ENCODE data around the gene B4GALT1. TPM values are rescaled to one million over a fixed set of nuclear protein-coding genes. Genes with fewer than 3 reads are reported as not detected.

Gene B4GALT1
- total RNA-seq, 1 experiment from 2014 or later, result 31.4 TPM

DNA sequence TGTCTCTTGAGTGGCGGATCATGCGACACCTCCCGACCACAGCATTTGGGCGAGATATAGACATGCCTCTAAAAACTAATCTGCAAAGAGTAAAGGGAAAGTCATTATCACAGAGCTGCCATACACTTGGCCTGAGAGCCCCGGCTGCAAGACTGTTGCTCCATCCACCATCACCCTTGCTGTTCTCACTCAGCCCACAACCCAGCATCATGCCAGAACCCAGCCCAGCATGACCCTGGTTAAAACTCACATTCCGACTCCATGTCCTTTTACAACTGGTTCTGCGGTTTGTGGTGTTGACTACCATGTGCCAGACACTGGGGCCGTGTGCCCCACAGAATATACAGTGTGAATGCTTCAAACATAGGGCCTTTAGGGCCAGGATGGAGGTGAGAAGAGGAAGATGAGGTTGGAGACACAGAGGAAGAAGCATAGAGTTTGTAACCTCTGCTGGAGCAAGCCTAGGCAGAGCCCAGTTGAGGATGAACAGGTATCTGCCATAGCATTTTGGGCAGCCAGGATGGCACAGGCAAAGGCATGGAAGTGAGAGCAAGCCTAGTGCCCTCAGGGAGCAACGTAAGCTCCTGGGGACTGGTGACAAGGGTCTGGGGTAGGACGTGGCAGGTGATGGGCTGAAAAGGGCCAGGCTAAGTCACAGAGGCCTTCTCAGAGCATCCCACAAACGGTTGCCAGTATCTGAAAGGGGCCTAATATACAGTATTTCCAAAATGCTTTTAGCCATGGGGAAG lies 53.2 kb downstream of the B4GALT1 start:
- intact Hi-C loops (cut with micrococcal nuclease), result no loop called here
- Histone ChIP-seq H3K36me3 (ENCODE audit: control insufficient read depth in 1 of 2, insufficient read depth in 2 of 2, low read length in 2 of 2) (no peaks in the 10 kb centered on the region), H2AFZ (ENCODE audit: low read depth, low read length, poor library complexity, severe bottlenecking) (no peak overlapping the region), H3K4me1 (ENCODE audit: control insufficient read depth in 1 of 2, insufficient read depth in 2 of 2, low read length in 2 of 2) (peaks cover 11 to 16% of the 10 kb centered on the region in 2 experiments), H3K27me3 (ENCODE audit: insufficient read depth, low read length) (no peaks in the 10 kb centered on the region), H3K9me3 (ENCODE audit: control insufficient read depth in 1 of 2, insufficient read depth in 1 of 2, low read depth in 1 of 2, low read length in 2 of 2) (no peaks in the 10 kb centered on the region), H3K4me2 (ENCODE audit: low read length) (no peak overlapping the region), H3K4me3 (replicated peaks in 1 of 2; ENCODE audit: low read depth in 1 of 2, low read length in 2 of 2) (no peak overlapping the region), H3K27ac (ENCODE audit: low read depth, low read length) (no peak overlapping the region), H3K79me2 (ENCODE audit: insufficient read depth, low read length) (no peaks in the 10 kb centered on the region), H3K9me2 (ENCODE audit: insufficient read depth) (no peaks in the 10 kb centered on the region), H4K20me1 (ENCODE audit: insufficient read depth) (no peaks in the 10 kb centered on the region), H3K9ac (ENCODE audit: low read length) (no peak overlapping the region)
- BruUV-seq (replicated peaks), result no TSS peak
- DNase-seq (ENCODE audit: low read depth, low spot score), result no peak
- ChIA-PET POLR2A (no interaction called here), CTCF (no interaction called here), RAD21 (ENCODE audit: low non-redundant PET in 1 of 2, low total read pairs in 2 of 2, uncharacterized antibody in 2 of 2, unreplicated experiment in 2 of 2) (no interaction called here)
- TF ChIP-seq TCF7L2 (IDR thresholded peaks at IDR 0.05; ENCODE audit: borderline replicate concordance, extremely low read depth, insufficient read depth, insufficient read length) (no peak), CBX3 (IDR thresholded peaks at IDR 0.05; ENCODE audit: low read depth) (no peak), CEBPB (IDR thresholded peaks at IDR 0.05; ENCODE audit: low read depth) (no peak), JUND (IDR thresholded peaks at IDR 0.05) (no peak), SP1 (IDR thresholded peaks at IDR 0.05; ENCODE audit: low read depth) (no peak), EZH2phosphoT487 (IDR thresholded peaks at IDR 0.05; ENCODE audit: borderline replicate concordance) (no peak), RAD21 (IDR thresholded peaks at IDR 0.05; ENCODE audit: low read depth) (no peak)
- TF ChIP-seq, protein P1, sequence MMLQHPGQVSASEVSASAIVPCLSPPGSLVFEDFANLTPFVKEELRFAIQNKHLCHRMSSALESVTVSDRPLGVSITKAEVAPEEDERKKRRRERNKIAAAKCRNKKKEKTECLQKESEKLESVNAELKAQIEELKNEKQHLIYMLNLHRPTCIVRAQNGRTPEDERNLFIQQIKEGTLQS (IDR thresholded peaks at IDR 0.05), result no peak
- no peak for ATAC-seq

DNA sequence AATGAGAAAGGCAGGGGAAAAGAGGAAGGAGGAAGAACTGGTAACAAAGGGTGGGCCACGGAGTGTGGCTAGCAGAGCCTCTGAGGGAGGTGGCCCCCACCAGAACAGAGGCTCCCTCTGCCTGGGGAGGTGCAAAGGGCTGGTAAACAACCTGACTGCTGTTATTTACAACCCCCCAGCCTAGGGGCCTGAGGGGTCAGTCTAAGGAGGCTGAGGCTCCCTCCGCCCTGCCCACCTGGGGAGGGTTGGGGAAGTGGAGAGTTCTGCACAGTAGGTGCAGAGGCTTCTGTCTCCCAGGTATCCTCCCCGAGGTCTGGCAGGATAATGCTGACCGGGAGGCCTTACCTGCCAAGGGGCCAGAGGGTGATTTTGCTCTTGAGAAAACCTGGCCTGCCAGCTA lies 55.0 kb downstream of the B4GALT1 start:
- intact Hi-C loops (cut with micrococcal nuclease), result no loop called here
- RAD21 ChIA-PET (ENCODE audit: low non-redundant PET in 1 of 2, low total read pairs in 2 of 2, uncharacterized antibody in 2 of 2, unreplicated experiment in 2 of 2), result no interaction called here

More for the DNA sequence above, 55.0 kb downstream of the B4GALT1 start:
- ChIA-PET CTCF (no interaction called here), POLR2A (no interaction called here)
- H4K20me1 ChIP-seq (ENCODE audit: insufficient read depth), result no peaks in the 10 kb centered on the region
- H3K9me3 ChIP-seq (ENCODE audit: control insufficient read depth in 1 of 2, insufficient read depth in 1 of 2, low read depth in 1 of 2, low read length in 2 of 2), result no peaks in the 10 kb centered on the region
- no TSS peak for BruUV-seq (replicated peaks)
- no peak overlapping the region for H2AFZ ChIP-seq (ENCODE audit: low read depth, low read length, poor library complexity, severe bottlenecking)
- DNase-seq (ENCODE audit: low read depth, low spot score), result no peak
- no peaks in the 10 kb centered on the region for H3K36me3 ChIP-seq (ENCODE audit: control insufficient read depth in 1 of 2, insufficient read depth in 2 of 2, low read length in 2 of 2)
- no peaks in the 10 kb centered on the region for H3K27me3 ChIP-seq (ENCODE audit: insufficient read depth, low read length)
- no peaks in the 10 kb centered on the region for H3K9me2 ChIP-seq (ENCODE audit: insufficient read depth)
- H3K4me1 ChIP-seq (ENCODE audit: control insufficient read depth in 1 of 2, insufficient read depth in 2 of 2, low read length in 2 of 2), result peaks cover 2 to 8% of the 10 kb centered on the region in 2 experiments; a peak in 3 of 4 replicates
- no peak overlapping the region for H3K27ac ChIP-seq (ENCODE audit: low read depth, low read length)
- no peak overlapping the region for H3K4me3 ChIP-seq (replicated peaks in 1 of 2; ENCODE audit: low read depth in 1 of 2, low read length in 2 of 2)
- no peak for ATAC-seq
- H3K4me2 ChIP-seq (ENCODE audit: low read length), result no peak overlapping the region
- TF ChIP-seq YY1 (IDR thresholded peaks at IDR 0.05; ENCODE audit: extremely low read depth, insufficient replicate concordance, low read depth, low read length), result no peak
- TF ChIP-seq SRF (IDR thresholded peaks at IDR 0.05; ENCODE audit: low read depth), result no peak
- no peak for TF ChIP-seq ZNF274 (IDR thresholded peaks at IDR 0.05; ENCODE audit: low read depth, low read length)
- TF ChIP-seq EGR1 (IDR thresholded peaks at IDR 0.05; ENCODE audit: low read depth), result no peak
- no peak for TF ChIP-seq ELF1 (IDR thresholded peaks at IDR 0.05; ENCODE audit: borderline replicate concordance, low read depth)
- TF ChIP-seq POLR2AphosphoS5 (IDR thresholded peaks at IDR 0.05; ENCODE audit: low read depth, low read length), result no peak
- TF ChIP-seq CBX3 (IDR thresholded peaks at IDR 0.05; ENCODE audit: low read depth), result no peak
- TF ChIP-seq, protein P2, sequence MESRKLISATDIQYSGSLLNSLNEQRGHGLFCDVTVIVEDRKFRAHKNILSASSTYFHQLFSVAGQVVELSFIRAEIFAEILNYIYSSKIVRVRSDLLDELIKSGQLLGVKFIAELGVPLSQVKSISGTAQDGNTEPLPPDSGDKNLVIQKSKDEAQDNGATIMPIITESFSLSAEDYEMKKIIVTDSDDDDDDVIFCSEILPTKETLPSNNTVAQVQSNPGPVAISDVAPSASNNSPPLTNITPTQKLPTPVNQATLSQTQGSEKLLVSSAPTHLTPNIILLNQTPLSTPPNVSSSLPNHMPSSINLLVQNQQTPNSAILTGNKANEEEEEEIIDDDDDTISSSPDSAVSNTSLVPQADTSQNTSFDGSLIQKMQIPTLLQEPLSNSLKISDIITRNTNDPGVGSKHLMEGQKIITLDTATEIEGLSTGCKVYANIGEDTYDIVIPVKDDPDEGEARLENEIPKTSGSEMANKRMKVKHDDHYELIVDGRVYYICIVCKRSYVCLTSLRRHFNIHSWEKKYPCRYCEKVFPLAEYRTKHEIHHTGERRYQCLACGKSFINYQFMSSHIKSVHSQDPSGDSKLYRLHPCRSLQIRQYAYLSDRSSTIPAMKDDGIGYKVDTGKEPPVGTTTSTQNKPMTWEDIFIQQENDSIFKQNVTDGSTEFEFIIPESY (IDR thresholded peaks at IDR 0.05; ENCODE audit: extremely low read depth, insufficient replicate concordance, low read length), result no peak
- TF ChIP-seq, protein P1 (IDR thresholded peaks at IDR 0.05), result no peak
- TF ChIP-seq TCF7L2 (IDR thresholded peaks at IDR 0.05; ENCODE audit: borderline replicate concordance, extremely low read depth, insufficient read depth, insufficient read length), result no peak
- no peak for TF ChIP-seq FOSL1 (IDR thresholded peaks at IDR 0.05; ENCODE audit: low read depth)
- TF ChIP-seq RAD21 (IDR thresholded peaks at IDR 0.05; ENCODE audit: low read depth), result no peak
- TF ChIP-seq JUND (IDR thresholded peaks at IDR 0.05), result no peak
- H3K9ac ChIP-seq (ENCODE audit: low read length), result no peak overlapping the region
- H3K79me2 ChIP-seq (ENCODE audit: insufficient read depth, low read length), result no peaks in the 10 kb centered on the region

All from HCT116 (cell line).